HL-60 (cell line): Measurements from ENCODE around the gene NKAPL.

Experiments
- CTCF ChIP-seq: IDR thresholded peaks from one replicate; pipeline ENCODE4 v1.5.1; 2011; ENCODE audit warnings: low read length, control low read depth, inconsistent platforms; ENCODE audit not compliant: insufficient read depth
- REST ChIP-seq: IDR thresholded peaks from 2 replicates; pipeline ENCODE4 v1.6.1; 2012; ENCODE audit warnings: low read depth; ENCODE audit not compliant: insufficient replicate concordance

- TF ChIP-seq CTCF (no peak), REST (peak; percentile 66)
These were observed 33.9 kb upstream of the NKAPL start, which contains the start of gene ZSCAN9 for GRCh38 chr6:28225056-28225834.
